Retina (tissue), 1 donor: ENCODE data around the gene COBL.

ENCODE experiments used
- DNase-seq: peaks from one replicate; pipeline ENCODE4 v3.0.0-alpha.2; 2016

Gene COBL

DNA sequence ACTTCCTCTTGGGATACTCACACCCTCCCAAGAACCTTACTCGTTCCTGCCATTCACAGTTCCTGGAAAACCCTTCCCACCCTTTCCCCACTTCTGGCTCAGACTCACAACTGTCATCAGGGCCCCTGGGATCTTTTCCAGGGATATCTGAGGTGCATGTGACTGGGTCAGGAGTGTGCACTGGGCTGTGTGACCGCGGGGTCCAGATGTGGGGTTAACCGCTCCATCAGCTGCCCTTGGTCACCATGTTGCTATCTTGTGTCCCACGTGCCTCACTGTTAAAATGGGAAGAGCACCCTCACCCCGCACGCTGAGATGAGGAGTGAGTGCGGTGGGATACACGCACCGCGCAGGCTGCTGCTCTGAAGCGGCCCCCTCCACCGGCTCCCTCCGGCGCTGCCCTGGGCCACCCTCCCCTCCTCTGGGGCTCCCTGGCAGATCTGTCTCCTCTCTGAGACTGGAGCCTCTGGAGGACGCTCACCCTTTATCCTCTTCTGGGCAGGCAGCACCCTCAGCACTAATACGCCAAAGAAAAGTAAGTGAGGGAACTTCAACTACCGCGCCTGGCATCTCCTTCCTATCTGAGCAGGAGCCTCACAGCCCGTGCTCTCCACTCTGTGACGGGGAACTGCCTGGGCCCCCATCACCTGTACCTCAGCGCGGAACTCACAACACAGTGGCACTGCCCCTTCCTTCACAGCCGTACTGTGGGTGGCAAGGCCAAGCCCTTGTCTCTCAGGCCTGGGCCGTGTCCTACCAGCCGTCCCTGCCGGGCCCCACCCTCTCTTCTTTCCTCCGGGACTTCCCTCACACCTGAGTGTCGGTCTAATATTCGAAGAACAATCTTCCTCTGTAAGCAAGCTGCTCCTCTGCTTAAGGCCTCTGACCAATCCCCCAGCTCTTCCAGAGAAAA is 15.6 kb downstream of the COBL start:
- no peak for DNase-seq

GRCh38 chr7:51299391-51300133 is 17.0 kb downstream of the COBL start:
- no peak for DNase-seq

DNA sequence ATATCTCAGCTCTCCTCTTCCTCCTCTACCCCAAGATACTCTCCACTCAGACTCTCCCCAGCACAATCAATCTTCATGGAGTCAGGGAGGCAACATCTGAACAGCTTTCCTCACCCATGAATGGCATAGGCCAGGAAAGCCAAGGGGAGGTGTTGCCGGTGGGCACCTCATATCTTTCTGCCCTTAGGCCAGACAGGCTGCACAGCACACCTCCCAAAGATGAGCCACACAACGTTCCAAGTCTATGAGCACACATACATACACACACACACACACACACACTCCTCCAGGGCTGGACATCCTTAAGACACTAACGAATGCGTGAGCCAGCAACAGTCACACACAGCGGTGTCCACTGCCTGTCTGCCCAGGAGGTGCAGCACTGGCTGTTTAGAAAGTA is 17.7 kb downstream of the COBL start:
- no peak for DNase-seq

DNA sequence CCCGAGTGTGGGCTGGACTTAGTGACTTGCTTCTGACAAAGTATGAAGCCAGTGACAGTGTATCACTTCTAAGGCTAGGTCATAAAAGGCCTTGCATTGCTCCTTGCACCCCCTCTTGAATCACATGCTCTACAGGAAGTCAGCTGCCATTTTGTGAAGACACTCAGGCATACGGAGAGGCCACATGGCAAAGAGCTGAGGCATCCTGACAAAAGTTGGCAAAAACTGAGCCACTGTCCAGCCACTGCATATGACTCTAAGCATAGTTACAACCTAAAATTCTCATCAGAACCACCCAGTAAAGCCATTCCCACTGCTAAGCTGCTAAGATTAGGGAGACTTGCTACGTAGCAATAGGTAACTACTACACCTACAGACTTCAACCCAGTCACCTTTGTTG is 18.6 kb downstream of the COBL start:
- no peak for DNase-seq

GRCh38 chr7:51295440-51296245 is 21.0 kb downstream of the COBL start:
- no peak for DNase-seq

DNA sequence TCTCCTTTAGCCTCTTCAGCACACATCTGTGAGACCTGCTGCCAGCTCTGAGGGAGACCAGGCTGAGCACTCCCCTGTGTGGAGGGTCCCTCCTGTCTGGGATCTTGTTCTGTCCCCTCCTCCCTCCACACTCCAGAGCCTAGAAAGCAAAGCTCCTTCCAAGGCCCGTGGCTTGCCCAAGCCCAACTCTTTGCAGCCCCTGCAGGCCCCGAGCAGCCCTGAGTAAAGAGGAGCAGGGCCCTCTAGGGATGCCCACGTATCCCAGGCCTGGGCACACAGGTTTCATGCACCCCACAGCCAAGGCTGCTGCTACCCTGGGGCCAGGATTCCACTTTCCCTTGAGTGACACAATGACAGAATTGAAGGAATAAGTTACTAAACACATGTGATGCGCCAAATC is 24.0 kb downstream of the COBL start:
- no peak for DNase-seq

DNA sequence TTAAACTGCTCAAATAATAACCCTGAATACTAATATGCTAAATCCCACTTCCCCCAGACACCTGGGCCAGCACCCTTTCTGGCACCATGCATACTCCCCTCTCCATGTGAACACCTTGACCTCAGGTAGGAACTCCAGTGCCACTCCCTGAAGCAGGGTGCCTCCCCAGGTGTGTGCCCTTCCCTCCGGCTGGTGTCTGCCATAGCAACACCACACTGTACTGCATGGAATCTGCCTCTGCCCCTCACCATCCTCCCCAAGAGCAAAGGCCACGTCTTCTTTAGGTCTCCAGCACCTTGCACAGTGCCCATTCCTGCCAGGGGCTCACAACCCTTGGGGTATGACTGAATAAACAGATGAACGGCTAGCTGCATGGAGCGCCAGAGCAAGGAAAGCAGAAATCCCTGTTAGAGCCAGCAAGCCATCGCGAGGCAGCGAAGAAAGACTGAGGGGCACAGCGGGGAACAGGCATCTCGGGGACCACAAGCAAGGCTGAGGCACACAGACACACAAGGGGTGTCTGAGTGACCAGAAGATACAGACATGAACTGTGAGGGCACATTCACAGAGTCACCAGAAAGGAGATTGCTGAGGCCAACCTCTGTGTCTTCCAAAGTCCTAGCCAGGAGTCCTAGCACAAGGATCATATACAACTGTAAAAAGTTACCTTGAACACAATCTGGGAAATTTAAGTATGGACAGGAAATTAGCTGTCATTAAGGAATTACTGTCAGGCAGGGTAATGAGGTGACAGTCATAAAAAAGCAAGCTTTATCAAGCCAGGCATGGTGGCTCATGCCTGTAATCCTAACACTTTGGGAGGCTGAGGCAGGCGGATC is 25.7 kb downstream of the COBL start:
- DNase-seq = no peak

DNA sequence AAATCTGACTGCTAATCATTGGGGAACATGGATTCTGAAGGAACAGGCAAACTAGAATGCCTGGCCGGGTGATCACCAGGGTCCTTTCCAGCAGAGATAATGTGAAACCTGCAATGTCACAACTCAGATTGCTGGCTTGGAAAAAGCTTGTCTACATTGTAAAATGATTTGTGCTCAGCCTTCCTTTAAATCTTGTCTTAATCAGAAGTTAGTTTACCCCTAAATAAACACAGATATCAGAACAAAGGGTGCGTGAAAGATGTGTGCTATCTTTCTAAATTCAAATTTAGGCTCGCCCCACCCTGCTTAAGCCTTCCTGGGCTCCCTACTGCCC is 26.3 kb downstream of the COBL start:
- DNase-seq = no peak

GRCh38 chr7:51289623-51290303 is 26.8 kb downstream of the COBL start:
- DNase-seq = no peak

GRCh38 chr7:51288896-51289622 is 27.6 kb downstream of the COBL start:
- DNase-seq = no peak

GRCh38 chr7:51286401-51286800 is 30.2 kb downstream of the COBL start:
- DNase-seq = no peak

DNA sequence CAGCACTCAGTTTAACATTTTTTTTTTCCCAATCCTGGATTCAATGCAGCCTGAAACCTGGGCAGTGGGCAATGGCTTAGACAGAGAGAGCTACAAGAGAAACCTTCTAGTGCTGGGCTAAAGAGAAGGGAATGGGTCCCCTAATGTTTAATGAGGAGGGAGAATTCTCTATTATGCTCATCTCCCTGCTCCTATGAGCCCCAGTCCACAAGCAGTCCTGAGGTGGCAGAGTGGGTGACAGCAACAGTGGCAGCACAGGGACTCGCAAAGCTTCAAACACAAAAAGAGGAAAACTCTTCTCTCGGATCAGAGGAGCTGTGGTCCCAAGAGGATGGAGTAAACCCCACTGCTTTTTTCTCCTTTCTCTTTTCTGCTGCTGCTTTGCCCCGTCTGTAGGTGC is 36.5 kb downstream of the COBL start:
- no peak for DNase-seq

DNA sequence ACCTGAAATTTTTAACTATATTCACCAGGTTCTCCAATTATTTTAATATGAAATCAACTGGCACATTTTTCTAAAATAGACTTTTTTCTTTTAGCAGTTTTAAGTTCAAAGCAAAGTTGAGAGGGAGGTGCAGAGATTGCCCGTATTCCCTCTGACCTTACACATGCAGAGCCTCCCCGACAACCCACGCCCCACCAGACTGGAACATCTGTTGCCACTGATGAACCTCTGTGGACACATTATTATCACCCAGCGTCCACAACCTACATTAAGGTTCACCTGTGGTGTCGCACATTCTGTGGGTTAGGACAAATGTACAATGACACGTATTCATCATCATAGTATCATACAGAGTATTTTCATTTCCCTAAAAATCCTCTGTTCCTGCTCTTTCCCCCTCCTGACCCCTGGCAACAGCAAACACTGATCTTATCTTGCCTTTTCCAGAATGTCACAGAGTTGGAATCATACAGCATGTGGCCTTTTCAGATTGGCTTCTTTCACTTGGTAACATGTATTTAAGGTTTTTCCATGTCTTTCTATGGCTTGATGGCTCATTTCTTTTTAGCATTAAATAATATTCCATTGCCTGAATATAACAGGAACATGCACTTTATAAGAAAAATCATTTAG is 37.1 kb downstream of the COBL start:
- no peak for DNase-seq

- no peak for DNase-seq
Measured at GRCh38 chr7:51278797-51279196, 37.8 kb downstream of the COBL start.

DNA sequence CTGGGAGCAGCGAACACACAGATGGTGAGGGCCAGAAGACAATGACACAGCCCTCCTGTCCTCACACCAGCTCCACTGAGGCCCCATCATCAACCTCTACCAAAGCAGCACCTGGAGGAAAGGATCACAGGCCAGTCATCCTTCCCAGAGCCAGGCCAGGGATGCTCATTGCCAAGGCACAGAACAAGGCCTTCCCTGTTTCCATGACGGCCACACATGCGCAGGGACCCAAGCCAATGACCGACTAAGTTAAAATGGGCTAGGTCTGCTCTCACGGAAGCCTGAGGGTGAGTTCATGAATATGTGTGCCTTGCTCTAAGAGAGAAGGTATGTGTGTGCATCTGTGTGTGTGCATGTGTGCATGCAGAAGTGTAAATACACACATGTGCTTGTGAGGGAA is 39.6 kb downstream of the COBL start:
- no peak for DNase-seq

GRCh38 chr7:51276091-51276605 is 40.5 kb downstream of the COBL start:
- DNase-seq = no peak

DNA sequence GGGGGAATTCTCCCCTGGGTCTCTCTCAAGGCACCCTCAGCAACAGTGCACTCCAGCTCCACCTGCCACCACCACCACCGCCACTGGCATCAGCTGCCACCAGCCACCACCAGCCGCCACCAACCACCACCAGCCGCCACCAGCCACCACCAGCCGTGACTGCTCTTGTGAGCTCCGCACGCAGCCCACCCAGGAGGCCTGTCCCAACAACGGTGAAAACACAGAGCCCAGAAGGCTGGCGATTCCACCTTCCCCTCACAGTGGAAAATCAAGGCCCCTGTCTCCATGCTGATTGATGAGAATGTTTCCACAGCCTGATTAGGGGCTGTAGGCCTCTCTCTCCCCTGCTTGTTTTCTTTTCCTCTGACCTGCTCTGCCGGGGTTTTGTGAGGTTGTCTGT is 41.1 kb downstream of the COBL start:
- peak; percentile 16 for DNase-seq

DNA sequence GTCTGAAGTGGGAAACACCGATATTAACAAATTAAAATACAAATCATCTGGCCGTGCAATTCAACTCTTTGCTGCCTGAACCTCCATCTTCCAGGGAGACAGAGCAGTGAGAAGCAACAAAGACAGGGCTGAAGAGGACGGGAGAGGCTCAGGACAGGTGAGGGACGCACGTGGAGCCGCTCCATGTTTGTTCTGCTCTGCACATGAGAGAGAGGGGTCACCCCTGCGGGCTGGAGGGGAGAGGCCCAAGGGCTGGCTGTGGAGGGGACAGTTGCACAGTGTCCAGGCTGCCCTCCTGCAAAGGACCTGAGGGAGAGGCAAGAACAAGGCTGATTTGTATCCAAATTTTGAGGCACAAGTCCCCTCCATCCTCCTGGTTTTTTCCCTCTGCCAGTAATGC is 41.7 kb downstream of the COBL start:
- DNase-seq = no peak

GRCh38 chr7:51274001-51274400 is 42.6 kb downstream of the COBL start:
- DNase-seq = no peak

GRCh38 chr7:51273360-51273759 is 43.2 kb downstream of the COBL start:
- DNase-seq = no peak

- no peak for DNase-seq
Measured at GRCh38 chr7:51270965-51271364, 45.6 kb downstream of the COBL start.
